Activated naive CD8-positive, alpha-beta T cell treated with anti-CD3 and anti-CD28 coated beads, Interleukin-2, amount 10 ng/mL, durations not matched to agents 7 days and 5 days (primary cell): ENCODE results near the gene PRLH. TPM values are rescaled to one million over a fixed set of nuclear protein-coding genes. Genes with fewer than 3 reads are reported as not detected.
"Not testable (repeated sequence)": the region's sequence is repeated elsewhere in the genome, so short reads cannot be mapped to it uniquely, and the experiment has no call there.

Source experiments
- ATAC-seq: fragments of 150-1000 bp; cut with Tn5 transposase; one replicate; pipeline ENCODE4 v1.10.0; 2021; ENCODE audit warnings: low read depth, moderate library complexity
- POLR2A ChIA-PET: fragments of 350-600 bp; sonication (Branson Sonifier 250); formaldehyde crosslinking; loops from one replicate; lab custom pipeline; 2021; ENCODE audit warnings: antibody characterized with exemption; lab: Charles Lee
- DNase-seq: peaks from one replicate; pipeline ENCODE4 v3.0.0; 2021
- H3K27ac Mint-ChIP-seq: one replicate; pipeline ENCODE4 v1.8.0; 2022; ENCODE audit warnings: mild to moderate bottlenecking, mixed read lengths
- H3K27me3 Mint-ChIP-seq: one replicate; pipeline ENCODE4 v1.8.0; 2022; ENCODE audit warnings: mild to moderate bottlenecking, moderate library complexity, mixed read lengths
- H3K36me3 Mint-ChIP-seq: one replicate; pipeline ENCODE4 v1.8.0; 2021; ENCODE audit warnings: mild to moderate bottlenecking, mixed read lengths
- H3K4me1 Mint-ChIP-seq: one replicate; pipeline ENCODE4 v1.8.0; 2021; ENCODE audit warnings: mixed read lengths
- H3K4me3 Mint-ChIP-seq: one replicate; pipeline ENCODE4 v1.8.0; 2022; ENCODE audit warnings: mild to moderate bottlenecking, moderate library complexity, mixed read lengths
- H3K9me3 Mint-ChIP-seq: one replicate; pipeline ENCODE4 v1.8.0; 2021; ENCODE audit warnings: mixed read lengths
- total RNA-seq, 2 experiments: library from RNA; stranded (reverse); gene quantifications; one replicate each; pipeline ENCODE4 v1.2.3, GENCODE V29; 2021

The PRLH gene
- total RNA-seq, 2 experiments from 2014 or later = not detected

DNA sequence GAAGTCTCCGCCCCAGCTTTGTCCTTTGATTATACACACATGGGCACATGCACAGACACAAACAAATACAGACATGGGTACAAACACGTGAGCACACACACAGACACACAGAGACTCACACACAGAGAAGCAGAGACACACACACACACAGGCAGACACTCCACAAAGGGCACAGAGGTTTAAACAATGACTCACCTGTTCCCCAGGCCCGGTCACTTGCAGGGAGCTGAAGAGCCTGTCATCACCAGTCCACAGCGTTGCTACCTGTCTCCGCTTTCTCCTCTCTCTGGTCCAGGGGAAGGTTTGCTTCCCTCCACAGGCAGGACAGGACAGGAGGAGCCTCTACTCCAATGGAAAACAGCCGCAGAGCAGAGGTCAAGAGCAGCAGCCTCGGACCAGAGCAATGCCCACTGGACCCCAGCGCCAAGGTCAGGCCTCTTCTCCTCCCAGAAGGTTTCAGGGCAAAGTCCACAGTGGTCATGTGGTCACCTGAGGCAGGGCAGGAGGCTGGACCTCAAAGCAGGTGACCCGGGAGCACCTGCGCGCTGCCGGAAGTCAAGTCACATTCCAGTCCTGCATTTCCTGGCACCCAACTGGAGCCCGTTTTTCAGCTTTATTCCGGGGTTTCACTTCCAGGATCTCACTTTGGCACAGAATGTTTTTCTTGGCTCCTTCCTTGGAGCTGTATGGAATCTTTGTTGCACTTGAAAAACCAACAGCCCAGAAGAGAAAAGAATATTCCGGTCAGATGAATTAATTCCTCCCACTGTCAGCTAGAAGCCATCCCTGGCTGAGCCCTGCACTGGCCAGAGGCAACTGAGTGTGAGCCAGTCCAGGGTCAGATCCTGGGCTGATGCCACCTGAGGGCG, 24.1 kb downstream of the PRLH start, which contains the start of gene RAB17:
Gene RAB17, minus strand, starts transcription at position 463 of the 869 bp plus-strand sequence. CDS start 4,580 bp downstream, outside the sequence.
- Mint-ChIP-seq H3K9me3 (no peaks in the 10 kb centered on the region), H3K27me3 (peaks cover 3% of the 10 kb centered on the region), H3K4me3 (peak within 1 kb of the TSS; percentile 53), H3K27ac (peak within 1 kb of the TSS; percentile 56), H3K36me3 (no peaks in the 10 kb centered on the region), H3K4me1 (peaks cover 8% of the 10 kb centered on the region)
- POLR2A ChIA-PET = interaction anchor here (1.5 kb wide), 1 partner anchor 13 kb away, joined by 4 read pairs; no protein-coding TSS in a partner anchor
- ATAC-seq (no peak), DNase-seq (no peak)

DNA sequence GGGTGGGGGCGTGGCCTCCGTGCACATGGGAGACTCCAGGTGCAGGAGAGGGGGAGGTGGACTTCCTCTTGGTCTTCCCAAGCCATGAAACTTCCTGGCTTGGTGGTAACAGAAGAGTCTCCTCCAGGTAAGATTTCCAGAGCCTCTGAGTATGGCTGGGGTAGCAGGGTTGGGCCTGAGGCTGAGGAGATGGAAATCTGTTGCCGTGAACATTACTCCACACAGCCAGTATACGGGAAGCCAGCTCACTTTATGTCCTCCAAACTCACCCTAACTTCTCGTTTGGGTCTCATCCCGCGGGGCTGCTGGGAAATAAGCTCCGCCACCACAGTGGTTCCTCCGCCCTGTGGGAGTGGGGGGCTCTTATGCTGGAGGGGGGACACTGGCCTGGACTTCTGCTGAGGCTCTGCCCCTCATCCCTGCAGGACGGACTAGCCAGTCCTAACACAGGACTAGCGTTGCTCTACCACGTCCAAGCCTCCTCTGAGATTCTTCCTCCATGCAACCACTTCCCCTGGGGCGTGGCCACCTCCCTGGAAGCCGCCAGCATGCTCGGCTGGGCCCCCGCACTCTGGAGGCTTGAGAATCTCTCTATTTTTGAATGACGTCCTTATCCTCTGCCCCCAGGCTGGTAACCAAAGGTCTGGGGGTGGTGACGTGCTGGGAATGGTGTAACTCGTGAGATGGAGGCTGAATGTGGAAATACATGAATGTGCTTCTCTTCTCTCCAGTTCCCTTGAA, 24.9 kb downstream of the PRLH start:
- DNase-seq (peak; percentile 47), ATAC-seq (peak; percentile 66)
- peaks cover 3% of the 10 kb centered on the region for H3K27me3 Mint-ChIP-seq
- H3K27ac Mint-ChIP-seq = peak overlapping the region; percentile 56
- H3K9me3 Mint-ChIP-seq = no peaks in the 10 kb centered on the region
- no peaks in the 10 kb centered on the region for H3K36me3 Mint-ChIP-seq
- POLR2A ChIA-PET = interaction anchor here (1.5 kb wide), 1 partner anchor 13 kb away, joined by 4 read pairs; no protein-coding TSS in a partner anchor
- peak overlapping the region; percentile 53 for H3K4me3 Mint-ChIP-seq
- peaks cover 8% of the 10 kb centered on the region for H3K4me1 Mint-ChIP-seq

DNA sequence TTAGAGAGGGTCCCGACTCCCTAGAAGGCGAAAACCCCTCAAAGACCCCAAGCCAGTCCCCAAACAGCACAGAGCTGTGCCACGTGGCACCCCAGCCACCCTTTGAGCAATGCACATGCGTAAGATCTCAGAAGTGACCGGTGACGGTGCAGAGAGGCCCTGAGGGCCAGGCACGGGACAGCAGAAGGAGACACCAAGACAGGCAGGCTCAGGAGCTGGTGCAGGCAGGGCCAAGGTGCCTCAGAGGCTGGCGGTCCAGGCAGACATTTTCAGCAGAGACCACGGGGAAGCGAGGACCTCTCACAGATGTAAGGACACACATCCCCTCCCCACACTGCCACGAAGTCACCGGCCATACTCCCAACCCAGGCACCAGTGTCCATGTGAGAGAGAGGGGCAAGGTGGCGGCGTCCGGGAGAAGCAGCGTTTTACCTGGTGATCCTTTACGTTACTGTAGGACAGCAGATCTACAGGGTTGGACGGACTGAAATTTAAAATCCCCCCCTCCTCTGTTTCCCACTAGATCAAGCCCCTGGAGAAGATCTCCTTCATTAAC, 26.1 kb downstream of the PRLH start:
- Mint-ChIP-seq H3K36me3 (no peaks in the 10 kb centered on the region), H3K27me3 (peaks cover 3% of the 10 kb centered on the region), H3K9me3 (no peaks in the 10 kb centered on the region), H3K4me3 (no peak overlapping the region), H3K4me1 (peaks cover 8% of the 10 kb centered on the region), H3K27ac (no peak overlapping the region)
- POLR2A ChIA-PET = no interaction called here
- DNase-seq (no peak), ATAC-seq (no peak)

DNA sequence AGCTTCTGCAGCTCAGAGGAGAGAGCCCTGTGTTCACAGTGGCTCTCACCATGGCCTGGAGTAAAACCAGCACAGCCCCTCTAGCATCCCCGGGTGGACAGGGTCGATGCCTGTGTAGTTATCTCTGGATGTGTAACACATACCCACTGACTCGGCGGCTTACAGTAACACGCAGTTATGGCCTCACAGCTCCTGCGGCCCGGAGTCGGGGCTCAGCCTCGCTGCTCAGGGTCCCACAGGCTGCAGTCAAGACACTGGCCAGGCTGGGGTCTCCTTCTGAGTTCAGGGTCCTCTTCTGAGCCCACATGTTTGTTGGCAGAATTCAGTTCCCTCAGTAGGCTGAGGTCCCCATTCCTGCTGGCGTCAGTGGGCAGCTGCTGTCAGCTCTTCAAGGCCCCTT, 26.7 kb downstream of the PRLH start:
- DNase-seq (no peak), ATAC-seq (no peak)
- POLR2A ChIA-PET = no interaction called here
- Mint-ChIP-seq H3K4me1 (peaks cover 8% of the 10 kb centered on the region), H3K36me3 (no peaks in the 10 kb centered on the region), H3K27me3 (no peaks in the 10 kb centered on the region), H3K9me3 (no peaks in the 10 kb centered on the region), H3K4me3 (no peak overlapping the region), H3K27ac (no peak overlapping the region)

DNA sequence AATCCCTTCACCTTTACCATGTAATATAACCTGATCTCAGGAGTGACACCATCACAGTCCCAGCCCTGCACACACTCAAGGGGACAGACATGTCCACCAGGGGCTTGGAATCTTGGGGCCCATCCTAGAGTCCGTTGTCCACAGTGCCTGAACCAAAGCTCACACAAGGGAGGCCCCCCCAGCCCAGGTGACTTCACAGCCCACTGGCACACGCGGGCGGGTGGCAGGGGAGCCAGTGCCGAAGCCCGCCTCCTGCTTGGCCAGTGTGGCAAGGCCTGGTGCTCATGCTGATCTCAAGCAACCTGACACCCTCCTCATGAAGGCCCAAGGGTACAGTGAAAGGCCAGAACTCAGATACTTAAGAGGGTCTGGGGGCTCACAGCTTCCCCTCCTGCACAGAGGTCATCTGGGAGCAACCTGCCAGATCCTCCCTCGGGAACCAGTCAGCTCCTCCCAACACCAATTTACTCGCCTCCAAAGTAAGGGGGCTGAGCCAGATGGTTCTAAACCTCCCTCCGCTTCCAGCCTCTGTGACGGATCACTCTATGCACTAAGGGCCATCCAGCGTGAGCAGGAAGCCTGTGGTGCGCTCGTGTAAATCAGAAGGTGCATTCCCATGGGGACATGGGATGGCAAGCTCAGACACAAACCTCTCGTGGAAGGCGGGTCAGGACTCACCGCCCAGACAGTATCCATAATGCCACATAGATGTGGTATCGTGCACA, 27.4 kb downstream of the PRLH start:
- Mint-ChIP-seq H3K27me3 (no peaks in the 10 kb centered on the region), H3K27ac (no peak overlapping the region), H3K4me1 (peaks cover 10% of the 10 kb centered on the region), H3K36me3 (no peaks in the 10 kb centered on the region), H3K4me3 (no peak overlapping the region), H3K9me3 (no peaks in the 10 kb centered on the region)
- POLR2A ChIA-PET = no interaction called here
- ATAC-seq (no peak), DNase-seq (no peak)

DNA sequence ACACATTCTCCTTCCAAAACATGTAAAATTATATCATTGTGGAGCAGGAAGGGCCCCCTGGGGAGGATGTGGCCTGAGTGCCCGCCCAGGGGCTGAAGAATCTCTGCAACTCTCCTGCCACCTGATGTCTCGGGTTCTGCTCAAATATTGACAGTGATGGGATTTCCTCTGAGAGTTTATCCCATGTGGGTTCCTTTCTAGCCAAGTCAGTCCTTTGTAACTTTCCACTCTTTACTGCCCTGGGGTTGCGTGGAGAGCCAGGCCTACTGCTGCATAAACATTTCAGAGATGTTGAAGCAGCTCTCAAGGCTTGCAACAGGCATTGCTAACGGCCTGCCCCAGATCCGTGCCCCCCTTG, 28.1 kb downstream of the PRLH start:
- no peaks in the 10 kb centered on the region for H3K27me3 Mint-ChIP-seq
- no peak overlapping the region for H3K27ac Mint-ChIP-seq
- peaks cover 10% of the 10 kb centered on the region for H3K4me1 Mint-ChIP-seq
- ATAC-seq = no peak
- POLR2A ChIA-PET = no interaction called here
- no peak for DNase-seq
- H3K9me3 Mint-ChIP-seq = no peaks in the 10 kb centered on the region
- no peaks in the 10 kb centered on the region for H3K36me3 Mint-ChIP-seq
- no peak overlapping the region for H3K4me3 Mint-ChIP-seq

DNA sequence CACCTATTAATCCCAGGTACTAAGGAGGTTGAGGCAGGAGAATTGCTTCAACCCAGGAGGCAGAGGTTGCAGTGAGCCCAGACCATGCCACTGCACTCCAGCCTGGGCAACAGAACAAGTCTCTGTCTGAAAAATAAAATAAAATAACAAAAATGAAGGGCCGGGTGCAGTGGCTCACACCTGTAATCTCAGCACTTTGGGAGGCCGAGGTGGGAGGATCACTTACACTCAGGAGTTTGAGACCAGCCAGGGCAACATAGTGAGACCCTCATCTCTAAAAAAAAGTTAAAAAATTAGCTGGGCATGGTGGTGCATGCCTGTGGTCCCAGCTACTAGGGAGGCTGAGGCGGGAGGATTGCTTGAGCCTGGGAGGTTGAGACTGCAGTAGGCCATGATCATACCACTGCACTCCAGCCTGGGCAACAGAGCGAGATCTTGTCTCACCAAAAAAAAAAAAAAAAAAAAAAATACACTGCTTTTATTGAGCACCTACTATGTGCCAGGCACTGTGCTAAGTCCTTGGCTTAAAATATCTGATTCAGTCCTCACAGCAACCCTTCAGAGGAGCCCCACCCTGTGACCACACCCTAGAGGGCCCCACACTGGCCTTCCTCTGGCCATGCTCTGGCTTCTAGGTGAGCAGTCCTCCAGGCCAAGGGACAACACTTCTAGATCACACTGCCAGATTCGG, 29.6 kb downstream of the PRLH start:
- H3K27ac Mint-ChIP-seq, DNase-seq, POLR2A ChIA-PET, H3K27me3 Mint-ChIP-seq, H3K36me3 Mint-ChIP-seq, ATAC-seq, H3K4me3 Mint-ChIP-seq, H3K9me3 Mint-ChIP-seq, H3K4me1 Mint-ChIP-seq: not testable (repeated sequence)

DNA sequence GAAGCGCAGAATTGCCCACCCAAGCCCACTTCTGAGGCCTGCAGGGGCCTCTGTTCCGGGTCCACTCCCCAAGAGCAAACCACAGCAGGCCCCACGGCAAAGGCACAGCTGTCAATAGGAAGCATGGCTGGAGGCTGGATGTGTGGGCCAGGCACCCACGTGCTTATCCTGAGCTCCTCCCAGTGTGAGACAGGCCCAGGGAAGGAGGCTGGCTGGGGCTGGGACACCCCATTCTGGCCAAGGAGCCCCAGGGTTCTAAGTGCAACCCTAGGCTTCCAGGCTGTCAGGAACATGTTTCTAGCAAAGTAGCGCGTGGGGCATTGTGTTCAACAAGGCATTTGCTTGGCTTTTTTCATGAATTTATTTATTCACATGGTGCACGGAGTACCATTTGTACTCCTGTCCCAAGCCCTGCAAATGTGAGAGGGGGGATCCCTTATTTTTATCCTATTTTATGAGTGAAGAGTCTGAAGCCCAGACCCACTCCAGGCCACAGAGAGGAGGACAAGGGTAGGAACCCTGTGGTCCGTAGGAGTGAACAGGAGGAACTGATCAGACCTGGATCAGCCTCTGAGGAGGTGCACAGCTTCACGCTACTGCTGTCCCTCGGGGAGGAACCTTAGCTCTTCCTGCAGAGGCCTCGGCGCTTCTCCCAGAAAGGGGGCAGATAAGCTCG, 30.3 kb downstream of the PRLH start:
- Mint-ChIP-seq H3K4me3 (no peak overlapping the region), H3K9me3 (no peaks in the 10 kb centered on the region)
- POLR2A ChIA-PET = no interaction called here

DNA sequence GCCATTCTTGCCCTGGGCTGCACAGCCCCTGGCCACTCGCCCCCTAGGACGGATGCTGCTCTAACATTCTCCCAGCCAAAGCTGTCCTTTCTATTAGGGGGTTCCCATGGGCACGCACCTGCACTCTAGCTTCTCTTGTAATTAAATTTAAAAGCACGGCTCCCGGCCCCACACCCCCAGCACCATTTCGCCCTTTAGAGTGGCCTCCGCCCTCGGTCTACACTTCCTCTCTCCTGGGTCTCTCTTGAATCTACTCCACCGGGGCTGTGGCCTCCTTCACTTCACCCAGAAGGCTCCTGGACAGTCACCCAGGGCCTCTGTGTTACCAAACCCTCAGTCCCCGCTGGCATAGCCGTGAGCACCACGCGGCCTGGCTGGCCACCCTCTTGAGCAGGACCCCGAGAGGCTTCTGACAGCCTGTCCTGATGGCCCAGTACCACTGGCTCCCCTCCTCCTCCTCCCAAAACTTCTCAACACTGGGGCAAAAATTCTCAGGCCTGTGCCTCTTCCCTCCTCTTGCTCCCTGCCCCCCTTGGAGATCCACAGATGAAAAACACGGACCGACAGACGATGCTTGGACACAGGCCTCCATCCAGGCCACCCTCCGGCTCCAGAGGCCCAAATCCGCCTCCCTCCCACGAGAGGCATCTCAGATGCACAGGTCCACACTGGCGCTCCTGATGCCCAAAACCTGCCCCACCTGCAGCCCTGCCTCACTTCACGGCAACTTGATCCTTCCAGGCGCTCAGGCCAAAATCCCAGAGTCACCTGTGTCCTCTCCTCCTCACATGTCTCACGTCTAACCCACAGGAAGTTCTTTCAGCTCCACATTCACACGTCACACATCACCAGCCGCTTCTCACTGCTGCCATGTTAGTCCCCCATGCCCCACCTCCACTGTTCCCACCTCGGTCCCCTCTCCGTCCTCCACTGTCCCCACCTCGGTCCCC, 31.1 kb downstream of the PRLH start:
- no peak overlapping the region for H3K4me3 Mint-ChIP-seq
- no peak overlapping the region for H3K27ac Mint-ChIP-seq
- DNase-seq = no peak
- H3K9me3 Mint-ChIP-seq = no peaks in the 10 kb centered on the region
- peaks cover 4% of the 10 kb centered on the region for H3K27me3 Mint-ChIP-seq
- ATAC-seq = no peak
- POLR2A ChIA-PET = no interaction called here
- H3K36me3 Mint-ChIP-seq = no peaks in the 10 kb centered on the region
- H3K4me1 Mint-ChIP-seq = peaks cover 4% of the 10 kb centered on the region

More for the DNA sequence above, 30.3 kb downstream of the PRLH start:
- Mint-ChIP-seq H3K4me1 (peaks cover 2% of the 10 kb centered on the region), H3K27ac (no peak overlapping the region), H3K36me3 (no peaks in the 10 kb centered on the region), H3K27me3 (peaks cover 4% of the 10 kb centered on the region)
- DNase-seq = no peak
- no peak for ATAC-seq

DNA sequence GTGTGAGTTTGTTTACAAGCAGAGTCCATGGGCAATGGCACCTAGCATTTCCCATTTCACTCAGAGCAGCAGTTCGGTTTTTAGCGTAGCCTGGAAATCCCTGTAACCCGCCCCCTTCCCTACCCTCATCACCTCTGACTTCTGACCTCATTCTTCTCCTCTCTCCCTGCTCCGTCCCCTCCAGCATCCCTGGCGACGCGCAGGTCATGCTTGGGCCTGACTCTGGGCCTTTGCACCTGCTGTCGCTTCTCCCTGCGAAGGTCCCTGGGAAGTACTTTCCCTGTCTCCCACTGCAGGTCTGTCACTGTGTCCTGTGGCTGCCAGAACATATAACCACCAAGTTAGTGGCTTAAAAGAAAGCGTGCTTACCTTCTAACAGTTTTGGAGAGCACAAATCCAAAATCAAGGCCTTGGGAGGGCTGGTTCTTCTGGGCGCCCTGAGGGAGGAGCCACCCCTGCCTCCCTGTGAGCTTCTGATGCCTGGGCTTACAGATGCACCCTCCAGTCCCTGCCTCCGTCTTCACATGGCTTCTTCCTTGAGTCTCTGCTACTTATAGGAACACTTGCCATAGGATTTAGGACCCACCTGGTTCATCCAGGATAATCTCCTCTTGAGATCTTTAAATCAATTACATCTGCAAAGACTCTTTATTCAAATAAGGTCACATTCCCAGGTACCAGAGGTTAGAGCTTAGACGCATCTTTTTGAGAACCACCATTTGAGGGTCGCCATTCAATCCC, 32.3 kb downstream of the PRLH start:
- no peak for DNase-seq
- peaks cover 4% of the 10 kb centered on the region for H3K27me3 Mint-ChIP-seq
- no peaks in the 10 kb centered on the region for H3K36me3 Mint-ChIP-seq
- ATAC-seq = no peak
- POLR2A ChIA-PET = no interaction called here
- H3K9me3 Mint-ChIP-seq = no peaks in the 10 kb centered on the region
- H3K27ac Mint-ChIP-seq = peak overlapping the region; percentile 68
- H3K4me3 Mint-ChIP-seq = no peak overlapping the region
- H3K4me1 Mint-ChIP-seq = peaks cover 15% of the 10 kb centered on the region
